Right lobe of liver (tissue), 6 donors: Measurements from ENCODE around the gene YLPM1. TPM values are rescaled to one million over a fixed set of nuclear protein-coding genes. Genes with fewer than 3 reads are reported as not detected.

Experiments
- ATAC-seq, 4 donors: fragments of 200-7000 bp; cut with Tn5 transposase; one replicate each; pipeline ENCODE4 v1.9.1; 2020; ENCODE audit warnings: mild to moderate bottlenecking in 4 of 4, moderate library complexity in 4 of 4
- DNase-seq, 3 donors: peaks; one replicate each; pipeline ENCODE4 v3.0.0-alpha.2; 2020
- H3K27ac ChIP-seq, 3 donors: fragments of 200-600 bp; one replicate each; pipeline ENCODE4 v1.8.0; 2022
- H3K27me3 ChIP-seq, 2 donors: fragments of 200-600 bp; one replicate each; pipeline ENCODE4 v1.8.0; 2022
- H3K36me3 ChIP-seq, 4 donors: fragments of 200-600 bp; sonication (generic) in 1 of 4; one replicate each; pipeline versions ENCODE4 v1.5.1 to v1.8.0; 2017 to 2022; ENCODE audit warnings: control low read depth in 1 of 4
- H3K4me1 ChIP-seq, 4 donors: fragments of 200-600 bp; sonication (generic) in 1 of 4; one replicate each; pipeline versions ENCODE4 v1.5.1 to v1.8.0; 2017 to 2022; ENCODE audit warnings: control low read depth in 1 of 4
- H3K4me3 ChIP-seq, 3 donors: fragments of 200-600 bp; one replicate each; pipeline ENCODE4 v1.8.0; 2022
- H3K9me3 ChIP-seq, 4 donors: fragments of 200-600 bp; sonication (generic) in 1 of 4; one replicate each; pipeline versions ENCODE4 v1.5.1 to v1.8.0; 2017 to 2022; ENCODE audit warnings: control low read depth in 1 of 4
- POLR2A ChIP-seq: fragments of 450-650 bp; IDR thresholded peaks from one replicate; pipeline ENCODE4 v1.6.1; 2017; ENCODE audit warnings: antibody characterized with exemption, mild to moderate bottlenecking
- WGBS: methylation state at CpG from one replicate; pipeline ENCODE4 v1.1.6; 2018; ENCODE audit warnings: low coverage, low lambda C conversion rate; ENCODE audit not compliant: insufficient coverage; ENCODE audit errors: missing lambda C conversion rate; 5-methylcytosine and 5-hydroxymethylcytosine counted together
- intact Hi-C, 2 donors: fragments of 100-400 bp; cut with DNase I; formaldehyde crosslinking; loops; one replicate each; pipeline versions ENCODE4 v1.11.2 to v1.14.1; 2022
- total RNA-seq, 6 experiments: library from RNA; depleted of rRNA in 2 of 6; stranded (reverse); fragments of >200 nt in 2 of 6; fragmentation: NEBNext Ultra II Directional in 3 of 6; extraction: Animal tissue kit (Norgen Biotek cat#: 25700) in 3 of 6; gene quantifications; one replicate each; pipeline versions ENCODE4 v1.1.0 to v1.2.4, GENCODE V29; 2016 to 2023
- TF ChIP-seq, protein P1 (sequence below), 4 donors: fragments of 200-600 bp in 3 of 4; fragments of 450-650 bp in 1 of 4; IDR thresholded peaks; one replicate each; pipeline versions ENCODE4 v1.5.1 to v1.8.0; 2016 to 2022; ENCODE audit warnings: antibody characterized with exemption in 4 of 4, mild to moderate bottlenecking in 2 of 4
- donor health status: DM: no; HTN: yes; CAD: no.
- donor health status: DM: no; HTN: no; CAD: no.
- donor health status: DM: no; HTN: no; CAD: no.
- donor health status: DM: no; HTN: yes; CAD: no.
- donor health status: DM: no; HTN: yes; CAD: no.

Gene YLPM1
- total RNA-seq, 6 experiments from 2014 or later = 14.8 to 20.0 (median 17.1) TPM

DNA sequence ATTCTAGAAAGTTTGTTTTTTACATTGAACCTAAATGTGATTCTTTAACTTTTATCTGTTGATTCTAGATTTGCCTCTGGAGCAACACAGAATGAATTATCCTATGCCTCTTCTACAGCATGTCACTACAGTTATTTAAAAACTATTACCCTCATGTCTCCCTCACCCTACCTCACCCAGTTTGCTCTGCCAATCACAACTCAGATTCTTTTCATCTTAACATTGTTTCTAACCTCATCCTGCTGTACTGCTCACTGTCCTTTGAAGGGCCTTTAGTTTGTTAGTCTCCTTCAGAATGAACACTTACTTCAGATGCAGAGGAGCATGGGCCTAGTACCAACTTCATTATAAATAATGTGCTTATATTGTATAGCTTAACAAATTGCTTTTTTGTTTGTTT, 21.5 kb downstream of the YLPM1 start:
- no peak for DNase-seq
- TF ChIP-seq, protein P1, sequence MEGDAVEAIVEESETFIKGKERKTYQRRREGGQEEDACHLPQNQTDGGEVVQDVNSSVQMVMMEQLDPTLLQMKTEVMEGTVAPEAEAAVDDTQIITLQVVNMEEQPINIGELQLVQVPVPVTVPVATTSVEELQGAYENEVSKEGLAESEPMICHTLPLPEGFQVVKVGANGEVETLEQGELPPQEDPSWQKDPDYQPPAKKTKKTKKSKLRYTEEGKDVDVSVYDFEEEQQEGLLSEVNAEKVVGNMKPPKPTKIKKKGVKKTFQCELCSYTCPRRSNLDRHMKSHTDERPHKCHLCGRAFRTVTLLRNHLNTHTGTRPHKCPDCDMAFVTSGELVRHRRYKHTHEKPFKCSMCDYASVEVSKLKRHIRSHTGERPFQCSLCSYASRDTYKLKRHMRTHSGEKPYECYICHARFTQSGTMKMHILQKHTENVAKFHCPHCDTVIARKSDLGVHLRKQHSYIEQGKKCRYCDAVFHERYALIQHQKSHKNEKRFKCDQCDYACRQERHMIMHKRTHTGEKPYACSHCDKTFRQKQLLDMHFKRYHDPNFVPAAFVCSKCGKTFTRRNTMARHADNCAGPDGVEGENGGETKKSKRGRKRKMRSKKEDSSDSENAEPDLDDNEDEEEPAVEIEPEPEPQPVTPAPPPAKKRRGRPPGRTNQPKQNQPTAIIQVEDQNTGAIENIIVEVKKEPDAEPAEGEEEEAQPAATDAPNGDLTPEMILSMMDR (IDR thresholded peaks at IDR 0.05) = no peak
- TF ChIP-seq POLR2A = no peak
- no peaks in the 10 kb centered on the region for H3K4me1 ChIP-seq
- ATAC-seq = no peak
- H3K9me3 ChIP-seq = no peaks in the 10 kb centered on the region
- H3K27ac ChIP-seq = no peak overlapping the region
- intact Hi-C loops = no loop called here
- H3K27me3 ChIP-seq = no peaks in the 10 kb centered on the region
- H3K4me3 ChIP-seq = no peak overlapping the region
- peaks cover 0 to 61% (median 15%) of the 10 kb centered on the region in 4 donors for H3K36me3 ChIP-seq

DNA sequence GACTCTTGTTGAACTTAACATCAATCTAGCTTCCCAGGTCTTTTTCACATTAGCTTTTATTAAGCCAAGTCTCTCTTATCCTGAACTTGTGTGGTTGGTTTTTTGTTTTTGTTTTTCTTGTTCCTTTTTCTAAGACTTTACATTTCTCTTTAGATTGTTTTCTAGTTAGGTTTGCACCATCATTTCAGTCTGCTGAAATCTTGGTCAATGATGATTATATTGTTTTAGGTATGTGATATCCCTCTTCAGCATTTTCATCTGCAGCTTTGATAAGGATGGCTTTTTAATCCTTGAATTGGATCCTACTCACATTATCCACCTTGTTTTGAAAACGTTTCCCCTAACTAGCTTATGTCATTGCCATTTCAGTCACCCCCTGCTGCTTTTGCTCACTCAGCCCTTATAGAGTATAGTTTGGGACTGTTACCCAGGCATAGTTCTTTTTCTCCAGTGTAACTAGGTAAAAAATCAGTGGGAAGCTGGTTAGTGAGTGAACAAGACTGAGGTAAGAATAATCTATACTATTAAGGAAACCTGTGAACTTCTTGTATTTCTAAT, 22.0 kb downstream of the YLPM1 start:
- DNase-seq = no peak
- ATAC-seq = no peak
- TF ChIP-seq, protein P1 (IDR thresholded peaks at IDR 0.05) = no peak
- TF ChIP-seq POLR2A = no peak
- no peaks in the 10 kb centered on the region for H3K27me3 ChIP-seq
- H3K4me3 ChIP-seq = no peak overlapping the region
- WGBS = 33% methylated on average over 1 of the region's 1 CpG
- no peak overlapping the region for H3K27ac ChIP-seq
- intact Hi-C loops = no loop called here
- no peaks in the 10 kb centered on the region for H3K9me3 ChIP-seq
- no peaks in the 10 kb centered on the region for H3K4me1 ChIP-seq
- peaks cover 0 to 56% (median 14%) of the 10 kb centered on the region in 4 donors for H3K36me3 ChIP-seq

DNA sequence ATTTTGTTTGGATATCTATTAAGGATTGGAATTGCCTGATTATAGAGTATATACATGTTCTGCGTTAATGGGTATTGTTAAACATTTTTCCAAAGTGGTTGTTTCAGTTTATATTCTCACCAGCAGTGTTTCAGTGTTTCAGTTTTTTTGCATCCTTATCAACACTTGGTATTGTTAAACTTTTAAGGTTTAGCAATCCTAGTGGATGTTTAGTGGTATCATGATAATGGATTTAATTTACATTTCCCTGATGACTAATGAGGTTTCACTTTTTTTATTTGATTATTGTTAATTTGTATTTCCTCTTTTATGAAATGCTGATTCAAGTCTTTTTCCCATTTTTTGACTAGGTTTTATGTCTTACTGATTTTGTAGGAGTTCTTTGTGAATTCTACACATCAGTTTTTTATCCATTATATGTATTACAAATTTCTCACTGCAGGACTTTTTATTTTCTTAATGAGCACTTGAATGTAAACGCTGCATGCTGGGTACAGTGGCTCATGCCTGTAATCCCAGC, 23.7 kb downstream of the YLPM1 start:
- DNase-seq (no peak), ATAC-seq (no peak)
- intact Hi-C loops = no loop called here
- 80% methylated on average over 2 of the region's 2 CpGs for WGBS
- H3K36me3 ChIP-seq = peaks cover 0 to 41% (median 6%) of the 10 kb centered on the region in 4 donors
- no peak overlapping the region for H3K4me3 ChIP-seq
- TF ChIP-seq, protein P1 (IDR thresholded peaks at IDR 0.05) = no peak
- TF ChIP-seq POLR2A = no peak
- no peaks in the 10 kb centered on the region for H3K27me3 ChIP-seq
- H3K27ac ChIP-seq = no peak overlapping the region
- H3K4me1 ChIP-seq = no peaks in the 10 kb centered on the region
- H3K9me3 ChIP-seq = no peaks in the 10 kb centered on the region

DNA sequence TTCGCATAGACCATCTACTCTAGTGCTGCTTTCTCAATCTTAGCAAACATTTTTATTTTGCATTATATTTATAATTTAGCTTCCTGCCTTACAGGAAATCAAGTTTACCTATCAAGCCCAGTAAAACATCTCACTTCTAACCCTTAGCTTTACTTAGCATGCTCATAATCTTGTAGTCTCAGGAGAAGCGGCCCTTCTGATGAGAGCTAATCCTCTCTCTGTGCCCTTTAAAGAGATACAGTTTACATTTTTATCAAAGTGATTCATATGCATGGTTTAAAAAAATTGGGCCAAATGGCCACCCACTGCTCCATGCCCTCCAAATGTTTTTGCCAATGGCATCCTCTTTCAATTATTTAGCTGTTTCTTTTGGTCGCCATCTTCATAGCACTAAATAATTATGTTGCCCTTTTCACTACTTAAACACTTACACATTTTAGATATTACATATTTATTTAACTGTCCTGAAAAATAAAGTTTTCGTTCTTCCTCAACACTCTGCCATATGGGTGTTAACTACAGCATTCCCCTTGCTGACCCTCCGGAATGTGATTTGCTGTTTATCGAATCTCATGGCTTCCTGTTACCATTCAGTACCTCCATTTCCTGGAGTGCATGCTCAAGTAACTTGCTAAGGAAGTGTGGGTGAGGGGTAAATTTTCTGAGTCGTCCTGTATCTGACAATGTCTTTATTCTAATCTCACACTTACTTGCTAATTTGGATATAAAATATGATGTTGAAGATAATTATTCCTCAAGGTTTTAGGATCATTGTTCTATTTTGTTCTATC, 29.3 kb downstream of the YLPM1 start:
- no peaks in the 10 kb centered on the region for H3K9me3 ChIP-seq
- no peaks in the 10 kb centered on the region for H3K27me3 ChIP-seq
- peaks cover 0 to 4% (median 0%) of the 10 kb centered on the region in 4 donors for H3K4me1 ChIP-seq
- H3K36me3 ChIP-seq = no peaks in the 10 kb centered on the region
- H3K27ac ChIP-seq = peak overlapping the region in 1 of 3 donors; percentile 1
- DNase-seq (no peak), ATAC-seq (peak; percentile 22 to 61 (median 44))
- intact Hi-C loops = loop anchor here in 1 of 2 donors (10.0 kb wide), 1 partner anchor 278 kb away; no protein-coding TSS in a partner anchor
- 76% methylated on average over 7 of the region's 7 CpGs for WGBS
- no peak overlapping the region for H3K4me3 ChIP-seq
- TF ChIP-seq POLR2A = no peak
- TF ChIP-seq, protein P1 (IDR thresholded peaks at IDR 0.05) = no peak
